ENCODE measurements around the gene CASKIN2. TPM values are rescaled to one million over a fixed set of nuclear protein-coding genes. Genes with fewer than 3 reads are reported as not detected.

CASKIN2 gene
- total RNA-seq, 4 donors from 2014 or later: 9.5 to 12.2 (median 10.4) TPM

GRCh38 chr17:75502721-75503329 is 12.5 kb downstream of the CASKIN2 start:
- TF ChIP-seq, protein P1, sequence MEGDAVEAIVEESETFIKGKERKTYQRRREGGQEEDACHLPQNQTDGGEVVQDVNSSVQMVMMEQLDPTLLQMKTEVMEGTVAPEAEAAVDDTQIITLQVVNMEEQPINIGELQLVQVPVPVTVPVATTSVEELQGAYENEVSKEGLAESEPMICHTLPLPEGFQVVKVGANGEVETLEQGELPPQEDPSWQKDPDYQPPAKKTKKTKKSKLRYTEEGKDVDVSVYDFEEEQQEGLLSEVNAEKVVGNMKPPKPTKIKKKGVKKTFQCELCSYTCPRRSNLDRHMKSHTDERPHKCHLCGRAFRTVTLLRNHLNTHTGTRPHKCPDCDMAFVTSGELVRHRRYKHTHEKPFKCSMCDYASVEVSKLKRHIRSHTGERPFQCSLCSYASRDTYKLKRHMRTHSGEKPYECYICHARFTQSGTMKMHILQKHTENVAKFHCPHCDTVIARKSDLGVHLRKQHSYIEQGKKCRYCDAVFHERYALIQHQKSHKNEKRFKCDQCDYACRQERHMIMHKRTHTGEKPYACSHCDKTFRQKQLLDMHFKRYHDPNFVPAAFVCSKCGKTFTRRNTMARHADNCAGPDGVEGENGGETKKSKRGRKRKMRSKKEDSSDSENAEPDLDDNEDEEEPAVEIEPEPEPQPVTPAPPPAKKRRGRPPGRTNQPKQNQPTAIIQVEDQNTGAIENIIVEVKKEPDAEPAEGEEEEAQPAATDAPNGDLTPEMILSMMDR (IDR thresholded peaks at IDR 0.05): no peak
- no peak for TF ChIP-seq POLR2A (IDR thresholded peaks at IDR 0.05)
- intact Hi-C loops (cut with DNase I): loop anchor here (10.0 kb wide), 2 partner anchors 178 to 252 kb away; no protein-coding TSS in a partner anchor
- H3K9me3 ChIP-seq: no peaks in the 10 kb centered on the region
- no peaks in the 10 kb centered on the region for H3K27me3 ChIP-seq
- peaks cover 0 to 60% (median 0%) of the 10 kb centered on the region in 3 donors for H3K4me1 ChIP-seq
- no peak for DNase-seq
- peak overlapping the region in 1 of 4 donors; percentile 20 for H3K27ac ChIP-seq
- 100% methylated on average over 2 to 5 of the region's 25 CpGs for WGBS, 2 donors
- H3K36me3 ChIP-seq: peaks cover 12 to 100% (median 17%) of the 10 kb centered on the region in 3 donors
- H3K4me3 ChIP-seq: no peak overlapping the region

- no peak for DNase-seq
- TF ChIP-seq, protein P1 (IDR thresholded peaks at IDR 0.05): no peak
- H3K4me1 ChIP-seq: peaks cover 0 to 55% (median 0%) of the 10 kb centered on the region in 3 donors
- H3K27ac ChIP-seq: peak overlapping the region in 3 of 4 donors; percentile 20 to 55 (median 36)
- H3K4me3 ChIP-seq: no peak overlapping the region
- H3K27me3 ChIP-seq: no peaks in the 10 kb centered on the region
- intact Hi-C loops (cut with DNase I): loop anchor here (10.0 kb wide), 2 partner anchors 177 to 253 kb away; no protein-coding TSS in a partner anchor
- no peaks in the 10 kb centered on the region for H3K9me3 ChIP-seq
- H3K36me3 ChIP-seq: peaks cover 8 to 100% (median 22%) of the 10 kb centered on the region in 3 donors
- WGBS, 2 donors: 92% methylated on average over 2 of the region's 40 CpGs; no CpG with 5 or more reads in 1 of the 2 donors
Measured at GRCh38 chr17:75502072-75502720, 13.1 kb downstream of the CASKIN2 start.

- Histone ChIP-seq H3K27ac (peak overlapping the region in 3 of 4 donors; percentile 20 to 55 (median 36)), H3K4me3 (no peak overlapping the region), H3K9me3 (no peaks in the 10 kb centered on the region), H3K36me3 (peaks cover 3 to 100% (median 17%) of the 10 kb centered on the region in 3 donors), H3K27me3 (no peaks in the 10 kb centered on the region), H3K4me1 (peaks cover 0 to 55% (median 0%) of the 10 kb centered on the region in 3 donors)
- DNase-seq: no peak
- TF ChIP-seq, protein P1 (IDR thresholded peaks at IDR 0.05): no peak
- no peak for TF ChIP-seq POLR2A (IDR thresholded peaks at IDR 0.05)
- intact Hi-C loops (cut with DNase I): loop anchor here (10.0 kb wide), 2 partner anchors 177 to 253 kb away; no protein-coding TSS in a partner anchor
- 69 to 80% methylated on average over 1 to 5 of the region's 21 CpGs for WGBS, 2 donors
Measured at GRCh38 chr17:75501378-75502071, 13.8 kb downstream of the CASKIN2 start.

DNA sequence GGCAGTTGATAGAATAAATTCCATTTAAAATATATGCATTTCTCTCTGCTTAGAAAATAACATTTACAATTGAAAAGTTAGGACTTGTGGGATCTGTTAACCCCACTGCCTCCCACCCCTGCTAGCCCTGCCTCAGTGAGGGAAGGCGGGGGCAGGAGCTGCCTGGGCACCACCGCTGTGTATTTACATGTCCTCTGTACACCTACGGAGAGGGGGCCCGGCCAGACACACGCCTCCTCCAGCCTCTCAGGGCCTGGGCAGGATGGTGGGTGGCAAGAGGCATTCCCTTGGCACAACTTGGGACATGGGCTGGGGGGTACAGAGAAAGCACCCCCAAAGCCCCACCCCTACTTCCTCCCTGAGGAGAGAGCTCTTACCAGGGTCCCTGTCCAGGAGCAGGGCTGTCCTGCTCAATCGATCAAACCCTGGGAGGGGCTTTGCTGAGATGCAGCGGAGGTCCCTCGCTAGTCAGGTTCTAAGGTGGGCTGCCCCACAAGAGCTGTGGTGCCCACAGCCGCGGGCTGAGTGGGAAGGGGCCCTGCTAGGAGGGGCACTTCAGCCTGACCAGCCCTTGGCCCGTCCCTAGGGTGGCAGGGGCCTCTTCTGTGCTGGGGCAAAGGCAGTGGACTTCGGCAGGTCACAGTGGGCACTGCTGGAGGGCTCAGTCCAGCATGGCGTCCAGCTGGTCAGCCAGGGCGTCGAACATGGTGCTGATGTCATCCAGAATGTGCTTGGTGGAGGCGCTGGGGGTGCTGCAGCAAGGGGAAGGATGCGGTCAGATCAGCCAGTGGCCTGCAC is 14.7 kb downstream of the CASKIN2 start:
- Histone ChIP-seq H3K4me1 (peaks cover 0 to 55% (median 0%) of the 10 kb centered on the region in 3 donors), H3K9me3 (no peaks in the 10 kb centered on the region), H3K36me3 (peaks cover 5 to 100% (median 10%) of the 10 kb centered on the region in 3 donors), H3K27ac (peak overlapping the region in 2 of 4 donors; percentile 7 to 36), H3K27me3 (no peaks in the 10 kb centered on the region), H3K4me3 (no peak overlapping the region)
- intact Hi-C loops (cut with DNase I): loop anchor here (10.0 kb wide), 2 partner anchors 176 to 254 kb away; no protein-coding TSS in a partner anchor
- WGBS, 2 donors: 60 to 88% methylated on average over 2 to 10 of the region's 17 CpGs
- DNase-seq: no peak
- TF ChIP-seq, protein P1 (IDR thresholded peaks at IDR 0.05): no peak

Measured in esophagus squamous epithelium (tissue), 5 donors.